Measurements from ENCODE around the gene GNRH2.

- TF ChIP-seq GATA2 (IDR thresholded peaks at IDR 0.05; ENCODE audit: low read depth, low read length) (no peak), GATA3 (IDR thresholded peaks at IDR 0.05; ENCODE audit: low read depth, low read length) (no peak)
Measured at GRCh38 chr20:3067139-3068014, 24.0 kb downstream of the GNRH2 start.

All from SH-SY5Y (cell line).